ENCODE data around the gene ARHGAP18. TPM values are rescaled to one million over a fixed set of nuclear protein-coding genes. Genes with fewer than 3 reads are reported as not detected.

The ARHGAP18 gene, protein sequence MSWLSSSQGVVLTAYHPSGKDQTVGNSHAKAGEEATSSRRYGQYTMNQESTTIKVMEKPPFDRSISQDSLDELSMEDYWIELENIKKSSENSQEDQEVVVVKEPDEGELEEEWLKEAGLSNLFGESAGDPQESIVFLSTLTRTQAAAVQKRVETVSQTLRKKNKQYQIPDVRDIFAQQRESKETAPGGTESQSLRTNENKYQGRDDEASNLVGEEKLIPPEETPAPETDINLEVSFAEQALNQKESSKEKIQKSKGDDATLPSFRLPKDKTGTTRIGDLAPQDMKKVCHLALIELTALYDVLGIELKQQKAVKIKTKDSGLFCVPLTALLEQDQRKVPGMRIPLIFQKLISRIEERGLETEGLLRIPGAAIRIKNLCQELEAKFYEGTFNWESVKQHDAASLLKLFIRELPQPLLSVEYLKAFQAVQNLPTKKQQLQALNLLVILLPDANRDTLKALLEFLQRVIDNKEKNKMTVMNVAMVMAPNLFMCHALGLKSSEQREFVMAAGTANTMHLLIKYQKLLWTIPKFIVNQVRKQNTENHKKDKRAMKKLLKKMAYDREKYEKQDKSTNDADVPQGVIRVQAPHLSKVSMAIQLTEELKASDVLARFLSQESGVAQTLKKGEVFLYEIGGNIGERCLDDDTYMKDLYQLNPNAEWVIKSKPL
- 16.3 TPM for total RNA-seq

DNA sequence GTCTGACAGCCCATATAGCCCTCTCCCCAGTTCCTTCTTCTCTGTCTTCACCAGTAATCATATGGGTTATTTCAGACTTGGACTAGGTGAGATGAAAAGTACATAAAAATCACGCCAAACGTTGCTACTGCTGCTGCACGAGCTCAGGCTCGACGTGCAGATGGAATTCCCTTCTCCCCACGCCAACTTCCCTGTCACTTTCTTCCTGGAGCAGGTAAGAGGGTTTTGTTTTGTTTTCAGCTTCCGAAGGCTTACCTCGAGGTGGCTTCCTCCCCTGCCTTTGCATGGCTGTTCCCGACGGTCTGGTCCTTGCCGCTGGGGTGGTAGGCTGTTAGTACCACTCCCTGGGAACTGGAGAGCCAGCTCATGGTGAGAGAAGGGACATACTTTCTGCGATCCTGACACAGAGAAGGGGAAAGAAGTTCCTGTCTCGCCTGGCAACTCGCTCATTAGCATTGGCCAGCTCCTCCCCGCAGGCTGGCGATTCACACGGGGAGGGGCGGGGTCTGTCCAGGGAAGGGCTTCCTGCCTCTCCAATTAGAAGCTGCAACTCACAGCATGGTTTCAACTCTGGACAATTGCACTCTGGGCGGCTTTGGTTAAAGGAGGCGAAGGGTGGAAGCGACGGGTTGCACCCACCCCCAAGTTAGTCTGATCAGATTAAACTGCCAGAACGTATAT lies at the start of gene ARHGAP18:
TSS of gene ARHGAP18 (minus strand) at position 409 of the 681 bp plus-strand sequence. CDS start at position 368, 41 bp downstream.

Other genes with a start within 250 kb of the ARHGAP18 start
- not detected for gene TMEM244, start 151.1 kb upstream of the ARHGAP18 start, total RNA-seq

All from parietal lobe (tissue), 1 donor.